GM12878 (cell line): ENCODE results near the gene LIPA. TPM values are rescaled to one million over a fixed set of nuclear protein-coding genes. Genes with fewer than 3 reads are reported as not detected.

Experiments
- ATAC-seq: fragments of 200-7000 bp; cut with Tn5 transposase; 3 replicates; pipeline ENCODE4 v1.9.1; 2020; ENCODE audit warnings: mild to moderate bottlenecking, moderate library complexity
- BruUV-seq: library from RNA; stranded (reverse); fragments of 400-500 nt; replicated peaks from 2 replicates; lab custom pipeline; 2021; lab: Mats Ljungman, UMichigan
- CTCF ChIA-PET: fragments of 300-600 bp; sonication (Branson Sonifier 250); formaldehyde crosslinking; extraction: SDS; loops from one replicate; lab custom pipeline; 2021; ENCODE audit warnings: inconsistent platforms; lab: Yijun Ruan, JAX
- POLR2A ChIA-PET: fragments of 350-600 bp; formaldehyde crosslinking; extraction: SDS; loops from one replicate; lab custom pipeline; 2021; ENCODE audit warnings: inconsistent platforms; lab: Charles Lee
- RAD21 ChIA-PET: fragments of 300-600 bp; sonication (Branson Sonifier 250); formaldehyde crosslinking; loops from one replicate; lab custom pipeline; 2023; ENCODE audit warnings: antibody characterized with exemption; ENCODE audit not compliant: unreplicated experiment; lab: Charles Lee
- SMC1A ChIA-PET: fragments of 300-600 bp; sonication (Branson Sonifier 250); formaldehyde crosslinking; loops from one replicate; lab custom pipeline; 2023; ENCODE audit not compliant: unreplicated experiment, uncharacterized antibody; lab: Charles Lee
- DNase-seq: peaks from one replicate; pipeline ENCODE4 v3.0.0-alpha.2; 2011; ENCODE audit warnings: low read depth, low spot score
- FAIRE-seq: peaks from 3 replicates; lab custom pipeline; 2011; peaks lifted over from hg19 to GRCh38; lab: Jason Lieb, UNC
- H2AFZ ChIP-seq: 2 replicates; pipeline ENCODE4 v1.6.0; 2011; ENCODE audit warnings: low read depth, low read length, control low read depth; ENCODE audit not compliant: control insufficient read depth
- H3K27ac ChIP-seq: 2 replicates; pipeline ENCODE4 v1.5.1; 2011; ENCODE audit warnings: control low read depth; ENCODE audit not compliant: control insufficient read depth, insufficient read depth
- H3K27me3 ChIP-seq, 2 experiments: replicated peaks in 1 of 2; 2 replicates each; pipeline versions ENCODE4 v1.6.0 to v1.6.1; 2011; ENCODE audit warnings: low read length in 1 of 2; ENCODE audit not compliant: control insufficient read depth in 2 of 2, insufficient read depth in 2 of 2
- H3K36me3 ChIP-seq, 2 experiments: 2 replicates each; pipeline ENCODE4 v1.5.1; 2011; ENCODE audit warnings: low read length in 1 of 2; ENCODE audit not compliant: control insufficient read depth in 2 of 2, insufficient read depth in 2 of 2
- H3K4me1 ChIP-seq: 2 replicates; pipeline ENCODE4 v1.6.1; 2011; ENCODE audit warnings: mild to moderate bottlenecking, low read length, moderate library complexity, mixed read lengths; ENCODE audit not compliant: control insufficient read depth, insufficient read depth
- H3K4me2 ChIP-seq: 2 replicates; pipeline ENCODE4 v1.6.0; 2011; ENCODE audit warnings: control low read depth; ENCODE audit not compliant: control insufficient read depth, insufficient read depth
- H3K4me3 ChIP-seq: fragments of 200-600 bp; sonication (generic); 2 replicates; pipeline ENCODE4 v1.5.1; 2016
- H3K79me2 ChIP-seq: 2 replicates; pipeline ENCODE4 v1.6.0; 2011; ENCODE audit warnings: low read length; ENCODE audit not compliant: control insufficient read depth, insufficient read depth
- H3K9ac ChIP-seq: 2 replicates; pipeline ENCODE4 v1.8.0; 2011; ENCODE audit warnings: low read length, control low read depth, mixed read lengths; ENCODE audit not compliant: control insufficient read depth, insufficient read depth
- H3K9me3 ChIP-seq: replicated peaks from 3 replicates; pipeline ENCODE4 v1.5.1; 2011; ENCODE audit warnings: mild to moderate bottlenecking, low read length; ENCODE audit not compliant: control insufficient read depth, insufficient read depth
- H4K20me1 ChIP-seq: 2 replicates; pipeline ENCODE4 v1.6.0; 2011; ENCODE audit not compliant: control insufficient read depth, insufficient read depth
- BHLHE40 ChIP-seq, 2 experiments: fragments of 450-650 bp in 1 of 2; IDR thresholded peaks; 2 replicates each; pipeline ENCODE4 v1.6.1; 2011 to 2017; ENCODE audit warnings: low read depth in 2 of 2, borderline replicate concordance in 1 of 2, improper control_type of control experiment in 1 of 2, low read length in 1 of 2, mild to moderate bottlenecking in 1 of 2
- CBFB ChIP-seq: IDR thresholded peaks from 2 replicates; pipeline ENCODE4 v1.6.1; 2016; ENCODE audit warnings: antibody characterized with exemption, low read depth
- CBX3 ChIP-seq: fragments of 200-600 bp; sonication (generic); IDR thresholded peaks from 2 replicates; pipeline ENCODE4 v1.6.1; 2016; ENCODE audit warnings: low read depth, borderline replicate concordance
- FOXK2 ChIP-seq: fragments of 450-650 bp; IDR thresholded peaks from 2 replicates; pipeline ENCODE4 v1.6.1; 2017; ENCODE audit warnings: mild to moderate bottlenecking, moderate library complexity
- IRF4 ChIP-seq: IDR thresholded peaks from 2 replicates; pipeline ENCODE4 v1.6.1; 2011; ENCODE audit warnings: low read depth, low read length
- MEF2A ChIP-seq: IDR thresholded peaks from 2 replicates; pipeline ENCODE4 v1.6.1; 2011; ENCODE audit warnings: low read depth, mild to moderate bottlenecking, low read length, moderate library complexity; ENCODE audit not compliant: insufficient read depth
- SIN3A ChIP-seq: IDR thresholded peaks from 2 replicates; pipeline ENCODE4 v1.6.1; 2012; ENCODE audit warnings: low read depth, low read length, improper control_type of control experiment
- SRF ChIP-seq, 2 experiments: IDR thresholded peaks; 2 replicates each; pipeline ENCODE4 v1.6.1; 2011; ENCODE audit warnings: low read depth in 2 of 2, low read length in 2 of 2, mild to moderate bottlenecking in 1 of 2, moderate library complexity in 1 of 2
- WGBS: methylation state at CpG from one replicate; pipeline ENCODE4 v1.1.6; 2016; ENCODE audit warnings: low lambda C conversion rate; ENCODE audit not compliant: insufficient replicate concordance, insufficient coverage; ENCODE audit errors: missing lambda C conversion rate; 5-methylcytosine and 5-hydroxymethylcytosine counted together
- in situ Hi-C: fragments of 300-500 bp; cut with MboI; formaldehyde crosslinking; loops from 9 replicates; pipeline ENCODE4 v1.14.3; 2018; ENCODE audit warnings: mixed read lengths
- intact Hi-C: fragments of 100-400 bp; cut with micrococcal nuclease; formaldehyde crosslinking; loops from one replicate; pipeline ENCODE4 v1.14.2; 2022; ENCODE audit not compliant: unreplicated experiment
- polyA plus RNA-seq, 11 experiments: library from polyadenylated mRNA; depleted of rRNA in 4 of 11; unstranded in 6 of 11; stranded (reverse) in 5 of 11; fragments of >200 nt; fragmentation: Nextera tagmentation in 4 of 11; fragmentation: Illumina TruSeq in 1 of 11; extraction: Ambion mirVana in 4 of 11; extraction: Trizol in 1 of 11; gene quantifications; 1 replicate in 1 of 11; 2 replicates in 10 of 11; pipeline versions ENCODE4 v1.2.1 to v1.2.3, GENCODE V29; 2011 to 2016; ENCODE audit warnings: inconsistent platforms in 2 of 11, missing spikeins in 2 of 11, low read depth in 1 of 11
- total RNA-seq, 4 experiments: library from RNA; depleted of rRNA in 3 of 4; stranded (reverse); fragments of >200 nt in 3 of 4; fragmentation: Illumina TruSeq in 1 of 4; extraction: Trizol in 1 of 4; gene quantifications; 2 replicates each; pipeline versions ENCODE4 v1.2.1 to v1.2.3, GENCODE V29; 2013 to 2021
- TF ChIP-seq, protein P1 (sequence below): fragments of 450-650 bp; conservative IDR thresholded peaks from 2 replicates; pipeline ENCODE4 v1.6.1; 2017; ENCODE audit warnings: mild to moderate bottlenecking, moderate library complexity
- TF ChIP-seq, protein P2 (sequence below): fragments of 450-650 bp; IDR thresholded peaks from 2 replicates; pipeline ENCODE4 v1.6.1; 2016; ENCODE audit warnings: mild to moderate bottlenecking, moderate library complexity, borderline replicate concordance
- TF ChIP-seq, protein P3 (sequence below): fragments of 450-650 bp; IDR thresholded peaks from 2 replicates; pipeline ENCODE4 v1.6.1; 2017; ENCODE audit warnings: mild to moderate bottlenecking, moderate library complexity

Gene LIPA
- total and polyA plus RNA-seq, 10 of the 15 experiments (the other 5 are each of a cell fraction or from before 2014, with no cell fraction given), result 31.1 to 50.3 (median 39.5) TPM

DNA sequence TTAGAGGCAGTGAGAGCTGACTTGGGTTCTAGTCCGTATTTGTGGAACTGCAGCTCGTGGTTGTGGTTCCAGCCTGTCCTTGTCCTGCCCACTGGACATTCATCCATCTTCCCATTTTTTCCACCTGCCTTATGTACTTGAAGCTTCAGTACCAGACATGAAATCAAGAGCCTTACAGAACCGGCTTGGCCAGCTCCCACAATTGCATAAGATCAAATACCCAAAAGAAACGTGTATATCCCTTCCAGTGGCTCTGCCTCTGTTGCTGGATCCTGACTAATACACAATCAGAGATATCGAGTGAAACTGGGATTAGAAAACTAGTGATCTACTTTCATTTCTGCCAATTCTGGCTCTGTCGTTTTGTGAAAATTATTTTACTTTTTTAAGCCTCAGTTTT is 23.8 kb upstream of the LIPA start:
- no peaks in the 10 kb centered on the region for H3K79me2 ChIP-seq
- ChIA-PET CTCF (interaction anchor here (1.7 kb wide), 1 partner anchor 94 kb away, joined by 6 read pairs; no protein-coding TSS in a partner anchor), POLR2A (interaction anchor here (0.6 kb wide), 1 partner anchor 144 kb away, joined by 3 read pairs; no protein-coding TSS in a partner anchor), SMC1A (interaction anchor here (0.6 to 2.0 kb wide), 4 partner anchors 9 to 507 kb away, joined by 3 to 7 read pairs (median 4); no protein-coding TSS in a partner anchor), RAD21 (interaction anchor here (1.5 kb wide), 1 partner anchor 27 kb away, joined by 3 read pairs; the partner anchor contains the start of gene IFIT2)
- WGBS, result 47% methylated on average over 6 of the region's 6 CpGs
- H4K20me1 ChIP-seq, result no peaks in the 10 kb centered on the region
- no peak for ATAC-seq
- no peaks in the 10 kb centered on the region for H3K36me3 ChIP-seq
- H3K27ac ChIP-seq, result no peak overlapping the region
- H3K9ac ChIP-seq, result no peak overlapping the region
- H3K9me3 ChIP-seq, result no peaks in the 10 kb centered on the region
- FAIRE-seq, result no peak
- no peak overlapping the region for H3K4me3 ChIP-seq
- no peaks in the 10 kb centered on the region for H3K27me3 ChIP-seq
- H2AFZ ChIP-seq, result no peak overlapping the region
- no TSS peak for BruUV-seq
- in situ Hi-C loops (no loop called here), intact Hi-C loops (no loop called here)
- DNase-seq, result no peak
- H3K4me2 ChIP-seq, result no peak overlapping the region
- H3K4me1 ChIP-seq, result no peaks in the 10 kb centered on the region
- TF ChIP-seq, protein P1, sequence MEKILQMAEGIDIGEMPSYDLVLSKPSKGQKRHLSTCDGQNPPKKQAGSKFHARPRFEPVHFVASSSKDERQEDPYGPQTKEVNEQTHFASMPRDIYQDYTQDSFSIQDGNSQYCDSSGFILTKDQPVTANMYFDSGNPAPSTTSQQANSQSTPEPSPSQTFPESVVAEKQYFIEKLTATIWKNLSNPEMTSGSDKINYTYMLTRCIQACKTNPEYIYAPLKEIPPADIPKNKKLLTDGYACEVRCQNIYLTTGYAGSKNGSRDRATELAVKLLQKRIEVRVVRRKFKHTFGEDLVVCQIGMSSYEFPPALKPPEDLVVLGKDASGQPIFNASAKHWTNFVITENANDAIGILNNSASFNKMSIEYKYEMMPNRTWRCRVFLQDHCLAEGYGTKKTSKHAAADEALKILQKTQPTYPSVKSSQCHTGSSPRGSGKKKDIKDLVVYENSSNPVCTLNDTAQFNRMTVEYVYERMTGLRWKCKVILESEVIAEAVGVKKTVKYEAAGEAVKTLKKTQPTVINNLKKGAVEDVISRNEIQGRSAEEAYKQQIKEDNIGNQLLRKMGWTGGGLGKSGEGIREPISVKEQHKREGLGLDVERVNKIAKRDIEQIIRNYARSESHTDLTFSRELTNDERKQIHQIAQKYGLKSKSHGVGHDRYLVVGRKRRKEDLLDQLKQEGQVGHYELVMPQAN, result no peak
- TF ChIP-seq CBFB (no peak), MEF2A (no peak), BHLHE40 (IDR thresholded peaks at IDR 0.05; ENCODE audit: borderline replicate concordance in 1 of 2, low read depth in 2 of 2, low read length in 1 of 2) (no peak), FOXK2 (no peak), IRF4 (no peak), SRF (IDR thresholded peaks at IDR 0.05; ENCODE audit: low read depth in 2 of 2, low read length in 2 of 2) (no peak), CBX3 (no peak), SIN3A (no peak)
- TF ChIP-seq, protein P2, sequence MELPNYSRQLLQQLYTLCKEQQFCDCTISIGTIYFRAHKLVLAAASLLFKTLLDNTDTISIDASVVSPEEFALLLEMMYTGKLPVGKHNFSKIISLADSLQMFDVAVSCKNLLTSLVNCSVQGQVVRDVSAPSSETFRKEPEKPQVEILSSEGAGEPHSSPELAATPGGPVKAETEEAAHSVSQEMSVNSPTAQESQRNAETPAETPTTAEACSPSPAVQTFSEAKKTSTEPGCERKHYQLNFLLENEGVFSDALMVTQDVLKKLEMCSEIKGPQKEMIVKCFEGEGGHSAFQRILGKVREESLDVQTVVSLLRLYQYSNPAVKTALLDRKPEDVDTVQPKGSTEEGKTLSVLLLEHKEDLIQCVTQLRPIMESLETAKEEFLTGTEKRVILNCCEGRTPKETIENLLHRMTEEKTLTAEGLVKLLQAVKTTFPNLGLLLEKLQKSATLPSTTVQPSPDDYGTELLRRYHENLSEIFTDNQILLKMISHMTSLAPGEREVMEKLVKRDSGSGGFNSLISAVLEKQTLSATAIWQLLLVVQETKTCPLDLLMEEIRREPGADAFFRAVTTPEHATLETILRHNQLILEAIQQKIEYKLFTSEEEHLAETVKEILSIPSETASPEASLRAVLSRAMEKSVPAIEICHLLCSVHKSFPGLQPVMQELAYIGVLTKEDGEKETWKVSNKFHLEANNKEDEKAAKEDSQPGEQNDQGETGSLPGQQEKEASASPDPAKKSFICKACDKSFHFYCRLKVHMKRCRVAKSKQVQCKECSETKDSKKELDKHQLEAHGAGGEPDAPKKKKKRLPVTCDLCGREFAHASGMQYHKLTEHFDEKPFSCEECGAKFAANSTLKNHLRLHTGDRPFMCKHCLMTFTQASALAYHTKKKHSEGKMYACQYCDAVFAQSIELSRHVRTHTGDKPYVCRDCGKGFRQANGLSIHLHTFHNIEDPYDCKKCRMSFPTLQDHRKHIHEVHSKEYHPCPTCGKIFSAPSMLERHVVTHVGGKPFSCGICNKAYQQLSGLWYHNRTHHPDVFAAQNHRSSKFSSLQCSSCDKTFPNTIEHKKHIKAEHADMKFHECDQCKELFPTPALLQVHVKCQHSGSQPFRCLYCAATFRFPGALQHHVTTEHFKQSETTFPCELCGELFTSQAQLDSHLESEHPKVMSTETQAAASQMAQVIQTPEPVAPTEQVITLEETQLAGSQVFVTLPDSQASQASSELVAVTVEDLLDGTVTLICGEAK, result no peak
- TF ChIP-seq, protein P3, sequence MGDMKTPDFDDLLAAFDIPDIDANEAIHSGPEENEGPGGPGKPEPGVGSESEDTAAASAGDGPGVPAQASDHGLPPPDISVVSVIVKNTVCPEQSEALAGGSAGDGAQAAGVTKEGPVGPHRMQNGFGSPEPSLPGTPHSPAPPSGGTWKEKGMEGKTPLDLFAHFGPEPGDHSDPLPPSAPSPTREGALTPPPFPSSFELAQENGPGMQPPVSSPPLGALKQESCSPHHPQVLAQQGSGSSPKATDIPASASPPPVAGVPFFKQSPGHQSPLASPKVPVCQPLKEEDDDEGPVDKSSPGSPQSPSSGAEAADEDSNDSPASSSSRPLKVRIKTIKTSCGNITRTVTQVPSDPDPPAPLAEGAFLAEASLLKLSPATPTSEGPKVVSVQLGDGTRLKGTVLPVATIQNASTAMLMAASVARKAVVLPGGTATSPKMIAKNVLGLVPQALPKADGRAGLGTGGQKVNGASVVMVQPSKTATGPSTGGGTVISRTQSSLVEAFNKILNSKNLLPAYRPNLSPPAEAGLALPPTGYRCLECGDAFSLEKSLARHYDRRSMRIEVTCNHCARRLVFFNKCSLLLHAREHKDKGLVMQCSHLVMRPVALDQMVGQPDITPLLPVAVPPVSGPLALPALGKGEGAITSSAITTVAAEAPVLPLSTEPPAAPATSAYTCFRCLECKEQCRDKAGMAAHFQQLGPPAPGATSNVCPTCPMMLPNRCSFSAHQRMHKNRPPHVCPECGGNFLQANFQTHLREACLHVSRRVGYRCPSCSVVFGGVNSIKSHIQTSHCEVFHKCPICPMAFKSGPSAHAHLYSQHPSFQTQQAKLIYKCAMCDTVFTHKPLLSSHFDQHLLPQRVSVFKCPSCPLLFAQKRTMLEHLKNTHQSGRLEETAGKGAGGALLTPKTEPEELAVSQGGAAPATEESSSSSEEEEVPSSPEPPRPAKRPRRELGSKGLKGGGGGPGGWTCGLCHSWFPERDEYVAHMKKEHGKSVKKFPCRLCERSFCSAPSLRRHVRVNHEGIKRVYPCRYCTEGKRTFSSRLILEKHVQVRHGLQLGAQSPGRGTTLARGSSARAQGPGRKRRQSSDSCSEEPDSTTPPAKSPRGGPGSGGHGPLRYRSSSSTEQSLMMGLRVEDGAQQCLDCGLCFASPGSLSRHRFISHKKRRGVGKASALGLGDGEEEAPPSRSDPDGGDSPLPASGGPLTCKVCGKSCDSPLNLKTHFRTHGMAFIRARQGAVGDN, result no peak
